Activated CD4-positive, alpha-beta memory T cell treated with anti-CD3 and anti-CD28 coated beads for 36 hours (primary cell): ENCODE data around the gene USP35. TPM values are rescaled to one million over a fixed set of nuclear protein-coding genes. Genes with fewer than 3 reads are reported as not detected.

Experiments
- CTCF ChIA-PET: fragments of 350-600 bp; sonication (Branson Sonifier 250); formaldehyde crosslinking; loops from one replicate; lab custom pipeline; 2021; ENCODE audit warnings: antibody characterized with exemption, inconsistent platforms; lab: Charles Lee
- POLR2A ChIA-PET: fragments of 350-600 bp; sonication (Branson Sonifier 250); formaldehyde crosslinking; loops from one replicate; lab custom pipeline; 2021; ENCODE audit warnings: antibody characterized with exemption; lab: Charles Lee
- DNase-seq: peaks from one replicate; pipeline ENCODE4 v3.0.0-alpha.2; 2020
- H3K27ac Mint-ChIP-seq: one replicate; pipeline ENCODE4 v1.8.0; 2021; ENCODE audit warnings: mixed read lengths
- H3K27me3 Mint-ChIP-seq: one replicate; pipeline ENCODE4 v1.8.0; 2021; ENCODE audit warnings: mixed read lengths
- H3K36me3 Mint-ChIP-seq: one replicate; pipeline ENCODE4 v1.8.0; 2021; ENCODE audit warnings: mixed read lengths
- H3K4me1 Mint-ChIP-seq: one replicate; pipeline ENCODE4 v1.8.0; 2021; ENCODE audit warnings: low read depth, mixed read lengths
- H3K4me3 Mint-ChIP-seq: one replicate; pipeline ENCODE4 v1.8.0; 2021; ENCODE audit warnings: mild to moderate bottlenecking, mixed read lengths
- H3K9me3 Mint-ChIP-seq: one replicate; pipeline ENCODE4 v1.8.0; 2021; ENCODE audit warnings: mixed read lengths
- intact Hi-C: fragments of 100-400 bp; cut with micrococcal nuclease; formaldehyde crosslinking; loops from one replicate; pipeline ENCODE4 v1.15.1; 2023
- total RNA-seq, 2 experiments: library from RNA; stranded (reverse); gene quantifications; one replicate each; pipeline ENCODE4 v1.2.3, GENCODE V29; 2021

Gene USP35
- total RNA-seq, 2 experiments from 2014 or later, result 9.3 to 9.6 TPM

DNA sequence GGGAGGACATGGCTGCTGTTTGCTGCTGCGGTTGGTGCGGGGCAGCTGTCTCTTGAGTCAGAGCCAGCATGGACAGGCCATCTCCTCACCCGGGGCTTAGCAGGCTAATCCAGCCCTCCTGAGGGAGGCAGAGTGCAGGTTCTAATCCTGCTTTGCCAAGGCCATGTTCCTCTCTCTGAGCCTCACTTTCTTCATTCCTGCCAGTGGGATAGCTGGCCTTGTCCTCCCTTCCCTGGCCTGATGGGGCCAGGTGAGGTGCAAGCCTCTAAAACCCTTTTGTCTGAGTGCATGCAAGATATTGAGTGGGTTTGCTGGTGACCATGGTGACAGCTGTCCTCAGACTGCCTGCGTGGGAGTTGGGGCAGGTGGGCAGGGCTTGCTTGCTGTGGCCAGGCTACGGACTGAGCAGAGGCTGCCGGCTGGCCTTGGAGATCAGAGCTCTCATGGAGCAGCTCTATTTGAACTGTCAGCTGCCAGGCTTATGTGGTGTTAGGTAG is 3.6 kb downstream of the USP35 start:
- CTCF ChIA-PET, result no interaction called here
- Mint-ChIP-seq H3K27ac (no peak overlapping the region), H3K27me3 (no peaks in the 10 kb centered on the region), H3K4me1 (peaks cover 50% of the 10 kb centered on the region), H3K36me3 (peaks cover 4% of the 10 kb centered on the region), H3K9me3 (no peaks in the 10 kb centered on the region), H3K4me3 (no peak overlapping the region)
- POLR2A ChIA-PET, result no interaction called here
- no peak for DNase-seq
- intact Hi-C loops, result no loop called here

DNA sequence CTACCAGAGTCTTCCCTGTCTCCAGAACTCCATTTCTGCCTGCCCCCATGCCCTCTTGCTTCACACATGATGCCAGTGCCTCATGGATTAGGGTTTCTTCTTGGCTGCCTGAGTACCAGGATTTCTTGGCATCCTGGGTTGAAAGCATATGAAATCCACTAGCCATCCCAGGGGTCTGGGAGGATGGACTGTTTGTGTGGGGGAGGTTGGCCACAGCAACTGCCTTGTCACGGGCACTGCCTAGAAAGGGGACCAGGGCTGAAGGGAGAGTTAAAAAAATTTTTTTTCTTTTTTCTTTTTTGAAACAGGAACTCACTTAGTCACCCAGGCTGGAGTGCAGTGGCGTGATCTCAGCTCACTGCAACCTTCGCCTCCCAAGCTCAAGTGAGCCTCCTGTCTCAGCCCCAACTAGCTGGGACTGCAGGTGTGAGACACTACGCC is 4.2 kb downstream of the USP35 start:
- DNase-seq, result peak; percentile 38
- no peaks in the 10 kb centered on the region for H3K27me3 Mint-ChIP-seq
- peaks cover 5% of the 10 kb centered on the region for H3K36me3 Mint-ChIP-seq
- H3K9me3 Mint-ChIP-seq, result no peaks in the 10 kb centered on the region
- ChIA-PET CTCF (no interaction called here), POLR2A (interaction anchor here (1.3 kb wide), 1 partner anchor 10 kb away, joined by 3 read pairs; no protein-coding TSS in a partner anchor)
- H3K4me3 Mint-ChIP-seq, result no peak overlapping the region
- intact Hi-C loops, result no loop called here
- peaks cover 44% of the 10 kb centered on the region for H3K4me1 Mint-ChIP-seq
- H3K27ac Mint-ChIP-seq, result peak overlapping the region; percentile 52

- Mint-ChIP-seq H3K9me3 (no peaks in the 10 kb centered on the region), H3K27me3 (no peaks in the 10 kb centered on the region), H3K4me1 (peaks cover 44% of the 10 kb centered on the region), H3K27ac (no peak overlapping the region), H3K36me3 (peaks cover 7% of the 10 kb centered on the region), H3K4me3 (no peak overlapping the region)
- ChIA-PET CTCF (no interaction called here), POLR2A (interaction anchor here (1.3 kb wide), 1 partner anchor 9 kb away, joined by 3 read pairs; no protein-coding TSS in a partner anchor)
- intact Hi-C loops, result no loop called here
- no peak for DNase-seq
These were observed 5.1 kb downstream of the USP35 start for GRCh38 chr11:78193806-78194205.

GRCh38 chr11:78194490-78194889 is 5.8 kb downstream of the USP35 start:
- POLR2A ChIA-PET, result interaction anchor here (1.3 kb wide), 1 partner anchor 8 kb away, joined by 3 read pairs; no protein-coding TSS in a partner anchor
- intact Hi-C loops, result no loop called here
- H3K27me3 Mint-ChIP-seq, result no peaks in the 10 kb centered on the region
- CTCF ChIA-PET, result no interaction called here
- DNase-seq, result no peak
- no peak overlapping the region for H3K4me3 Mint-ChIP-seq
- no peaks in the 10 kb centered on the region for H3K9me3 Mint-ChIP-seq
- peaks cover 41% of the 10 kb centered on the region for H3K4me1 Mint-ChIP-seq
- no peak overlapping the region for H3K27ac Mint-ChIP-seq
- peaks cover 7% of the 10 kb centered on the region for H3K36me3 Mint-ChIP-seq

DNA sequence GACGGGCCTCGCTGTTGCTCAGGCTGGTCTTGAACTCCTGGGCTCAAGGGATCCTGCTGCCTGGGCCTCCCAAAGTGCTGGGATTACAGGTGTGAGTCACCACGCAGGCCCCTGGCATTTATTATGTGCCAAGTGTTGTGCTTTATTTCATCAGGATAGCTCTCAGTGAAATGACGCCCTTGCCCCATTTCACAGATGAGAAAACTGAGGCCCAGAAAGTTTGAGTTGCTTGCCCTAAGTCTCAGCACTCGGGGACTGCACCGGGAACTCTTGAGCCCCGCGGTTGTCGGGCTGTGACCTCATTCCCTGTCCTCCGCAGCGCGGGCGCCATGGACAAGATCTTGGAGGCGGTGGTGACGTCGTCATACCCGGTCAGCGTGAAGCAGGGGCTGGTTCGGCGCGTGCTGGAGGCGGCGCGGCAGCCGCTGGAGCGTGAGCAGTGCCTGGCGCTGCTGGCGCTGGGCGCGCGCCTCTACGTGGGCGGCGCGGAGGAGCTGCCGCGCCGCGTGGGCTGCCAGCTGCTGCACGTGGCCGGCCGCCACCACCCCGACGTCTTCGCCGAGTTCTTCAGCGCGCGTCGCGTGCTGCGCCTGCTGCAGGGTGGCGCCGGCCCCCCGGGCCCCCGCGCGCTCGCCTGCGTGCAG is 7.3 kb downstream of the USP35 start:
- Mint-ChIP-seq H3K4me3 (no peak overlapping the region), H3K27me3 (no peaks in the 10 kb centered on the region), H3K9me3 (no peaks in the 10 kb centered on the region), H3K27ac (no peak overlapping the region), H3K4me1 (peaks cover 29% of the 10 kb centered on the region), H3K36me3 (peaks cover 12% of the 10 kb centered on the region)
- DNase-seq, result no peak
- intact Hi-C loops, result no loop called here
- ChIA-PET CTCF (no interaction called here), POLR2A (no interaction called here)

- Mint-ChIP-seq H3K4me1 (peaks cover 30% of the 10 kb centered on the region), H3K4me3 (no peak overlapping the region), H3K27ac (no peak overlapping the region), H3K9me3 (no peaks in the 10 kb centered on the region), H3K27me3 (no peaks in the 10 kb centered on the region), H3K36me3 (peaks cover 14% of the 10 kb centered on the region)
- DNase-seq, result no peak
- intact Hi-C loops, result no loop called here
- ChIA-PET POLR2A (no interaction called here), CTCF (no interaction called here)
These were observed 8.0 kb downstream of the USP35 start for GRCh38 chr11:78196661-78197091.

DNA sequence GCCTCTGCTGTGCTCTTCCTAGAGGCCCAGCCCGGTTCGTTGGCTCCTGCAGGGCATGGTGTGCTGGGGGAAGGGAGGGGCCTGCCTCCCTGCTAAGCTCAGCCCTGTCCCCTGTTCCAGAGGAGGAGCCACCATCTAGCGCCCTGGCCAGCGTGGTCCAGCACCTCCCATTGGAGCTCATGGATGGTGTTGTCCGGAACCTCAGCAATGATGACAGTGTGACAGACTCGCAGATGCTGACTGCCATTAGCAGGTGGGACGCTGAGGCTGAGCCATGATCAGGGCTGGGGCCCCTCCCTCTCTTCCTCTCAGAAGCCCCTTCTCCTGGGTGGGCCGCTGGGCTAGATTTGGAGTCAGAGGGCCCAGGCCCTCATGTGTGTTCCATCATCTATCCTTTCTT is 9.1 kb downstream of the USP35 start:
- no peak for DNase-seq
- H3K4me1 Mint-ChIP-seq, result peaks cover 35% of the 10 kb centered on the region
- POLR2A ChIA-PET, result no interaction called here
- H3K4me3 Mint-ChIP-seq, result no peak overlapping the region
- H3K27ac Mint-ChIP-seq, result no peak overlapping the region
- intact Hi-C loops, result no loop called here
- H3K9me3 Mint-ChIP-seq, result no peaks in the 10 kb centered on the region
- CTCF ChIA-PET, result no interaction called here
- H3K36me3 Mint-ChIP-seq, result peaks cover 15% of the 10 kb centered on the region
- H3K27me3 Mint-ChIP-seq, result no peaks in the 10 kb centered on the region

- no peaks in the 10 kb centered on the region for H3K9me3 Mint-ChIP-seq
- H3K27ac Mint-ChIP-seq, result no peak overlapping the region
- H3K27me3 Mint-ChIP-seq, result no peaks in the 10 kb centered on the region
- POLR2A ChIA-PET, result no interaction called here
- CTCF ChIA-PET, result interaction anchor here (1.0 kb wide), 1 partner anchor 365 kb away, joined by 4 read pairs; no protein-coding TSS in a partner anchor
- H3K4me3 Mint-ChIP-seq, result no peak overlapping the region
- peaks cover 37% of the 10 kb centered on the region for H3K4me1 Mint-ChIP-seq
- no peak for DNase-seq
- peaks cover 15% of the 10 kb centered on the region for H3K36me3 Mint-ChIP-seq
- intact Hi-C loops, result no loop called here
These were observed 10.4 kb downstream of the USP35 start for GRCh38 chr11:78199015-78199652.

DNA sequence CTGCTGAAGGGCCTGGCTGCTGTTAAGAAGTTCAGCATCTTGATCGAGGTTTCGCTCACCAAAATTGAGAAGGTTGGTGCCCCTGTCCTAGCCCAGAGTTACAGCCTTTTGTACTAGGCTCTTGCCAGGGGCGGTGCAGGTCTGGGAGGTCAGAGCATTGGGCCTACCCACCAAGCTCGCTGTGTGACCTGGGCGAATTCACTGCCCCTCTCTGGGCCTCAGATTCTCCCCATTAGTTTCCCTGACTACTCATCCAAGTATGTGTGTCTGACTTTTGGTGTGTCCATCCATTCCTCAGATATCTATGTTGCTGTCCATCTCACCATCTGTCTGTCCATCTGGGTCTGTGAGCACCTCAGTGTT is 10.9 kb downstream of the USP35 start:
- intact Hi-C loops, result loop anchor here (5.0 kb wide), 2 partner anchors 62 to 93 kb away; partner anchors contain the start of gene ALG8
- Mint-ChIP-seq H3K9me3 (no peaks in the 10 kb centered on the region), H3K27ac (no peak overlapping the region), H3K36me3 (peaks cover 15% of the 10 kb centered on the region), H3K27me3 (no peaks in the 10 kb centered on the region), H3K4me3 (no peak overlapping the region), H3K4me1 (peaks cover 38% of the 10 kb centered on the region)
- ChIA-PET CTCF (interaction anchor here (1.0 kb wide), 1 partner anchor 364 kb away, joined by 4 read pairs; no protein-coding TSS in a partner anchor), POLR2A (no interaction called here)
- DNase-seq, result no peak

DNA sequence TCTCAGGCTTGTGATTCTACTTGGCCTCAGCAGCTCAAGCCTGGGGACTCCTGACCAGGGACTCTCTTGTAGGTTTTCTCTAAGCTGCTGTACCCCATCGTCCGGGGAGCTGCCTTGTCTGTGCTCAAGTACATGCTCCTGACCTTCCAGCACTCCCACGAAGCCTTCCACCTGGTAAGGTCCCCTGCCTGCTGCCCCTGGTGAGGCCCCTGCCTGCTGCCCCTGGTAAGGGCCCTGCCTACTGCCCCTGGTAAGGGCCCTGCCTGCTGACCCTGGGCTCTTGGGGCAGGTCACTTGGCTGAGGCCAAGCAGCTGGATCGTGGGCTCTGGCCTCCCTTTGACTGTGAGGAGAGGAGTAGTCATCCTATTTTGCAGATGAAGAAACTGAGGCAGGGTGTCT is 11.3 kb downstream of the USP35 start:
- ChIA-PET CTCF (no interaction called here), POLR2A (no interaction called here)

GRCh38 chr11:78200553-78200952 is 11.8 kb downstream of the USP35 start:
- POLR2A ChIA-PET, result no interaction called here
- Mint-ChIP-seq H3K27ac (no peak overlapping the region), H3K36me3 (peaks cover 15% of the 10 kb centered on the region), H3K4me1 (peaks cover 37% of the 10 kb centered on the region), H3K27me3 (no peaks in the 10 kb centered on the region), H3K4me3 (no peak overlapping the region), H3K9me3 (no peaks in the 10 kb centered on the region)
- intact Hi-C loops, result loop anchor here (5.0 kb wide), 2 partner anchors 63 to 92 kb away; partner anchors contain the start of gene ALG8
- CTCF ChIA-PET, result no interaction called here
- no peak for DNase-seq

More for the DNA sequence above, 11.3 kb downstream of the USP35 start:
- H3K9me3 Mint-ChIP-seq, result no peaks in the 10 kb centered on the region
- intact Hi-C loops, result loop anchor here (5.0 kb wide), 2 partner anchors 63 to 92 kb away; partner anchors contain the start of gene ALG8
- H3K4me1 Mint-ChIP-seq, result peaks cover 37% of the 10 kb centered on the region
- H3K27ac Mint-ChIP-seq, result no peak overlapping the region
- no peak overlapping the region for H3K4me3 Mint-ChIP-seq
- no peaks in the 10 kb centered on the region for H3K27me3 Mint-ChIP-seq
- peaks cover 15% of the 10 kb centered on the region for H3K36me3 Mint-ChIP-seq
- DNase-seq, result no peak

GRCh38 chr11:78201096-78201818 is 12.5 kb downstream of the USP35 start:
- POLR2A ChIA-PET, result interaction anchor here (2.2 kb wide), 1 partner anchor 13 kb away, joined by 13 read pairs; the partner anchor contains the start of genes KCTD21 and USP35
- no peaks in the 10 kb centered on the region for H3K9me3 Mint-ChIP-seq
- DNase-seq, result no peak
- H3K36me3 Mint-ChIP-seq, result peaks cover 13% of the 10 kb centered on the region
- peak overlapping the region; percentile 90 for H3K27ac Mint-ChIP-seq
- no peak overlapping the region for H3K4me3 Mint-ChIP-seq
- CTCF ChIA-PET, result no interaction called here
- intact Hi-C loops, result loop anchor here (5.0 kb wide), 2 partner anchors 64 to 91 kb away; partner anchors contain the start of gene ALG8
- H3K4me1 Mint-ChIP-seq, result peaks cover 37% of the 10 kb centered on the region
- H3K27me3 Mint-ChIP-seq, result no peaks in the 10 kb centered on the region
